B cell (primary cell): ENCODE results near the gene CAPZA1. TPM values are rescaled to one million over a fixed set of nuclear protein-coding genes. Genes with fewer than 3 reads are reported as not detected.

ENCODE experiments used
- ATAC-seq: fragments of 200-7000 bp; cut with Tn5 transposase; one replicate; pipeline ENCODE4 v1.10.0; 2021; ENCODE audit warnings: low read depth, mild to moderate bottlenecking, moderate number of reproducible peaks, moderate library complexity
- CTCF ChIA-PET: fragments of 350-600 bp; sonication (Branson Sonifier 250); formaldehyde crosslinking; loops from one replicate; lab custom pipeline; 2021; ENCODE audit warnings: antibody characterized with exemption, inconsistent platforms; lab: Charles Lee
- POLR2A ChIA-PET: fragments of 350-600 bp; sonication (Branson Sonifier 250); formaldehyde crosslinking; loops from one replicate; lab custom pipeline; 2021; ENCODE audit warnings: antibody characterized with exemption; lab: Charles Lee
- DNase-seq: peaks from one replicate; pipeline ENCODE4 v3.0.0; 2013
- H2AFZ ChIP-seq: 2 replicates; pipeline ENCODE4 v1.6.1; 2012; ENCODE audit warnings: mild to moderate bottlenecking, low read depth, low read length; ENCODE audit not compliant: insufficient read depth, poor library complexity, severe bottlenecking
- H3K27ac ChIP-seq, 2 donors: 1 replicate in 1 of 2; 2 replicates in 1 of 2; pipeline ENCODE4 v1.5.1; 2012 to 2013; ENCODE audit warnings: low read length in 2 of 2, mild to moderate bottlenecking in 2 of 2, moderate library complexity in 1 of 2
- H3K27me3 ChIP-seq, 4 experiments: fragments of 200-600 bp in 1 of 4; sonication (generic) in 1 of 4; replicated peaks in 1 of 4; 1 replicate in 2 of 4; 2 replicates in 2 of 4; pipeline versions ENCODE4 v1.6.1 to v1.7.0; 2013 to 2016; ENCODE audit warnings: low read length in 3 of 4, mild to moderate bottlenecking in 2 of 4, mixed read lengths in 1 of 4, moderate library complexity in 1 of 4; ENCODE audit not compliant: insufficient read depth in 4 of 4, control insufficient read depth in 3 of 4; ENCODE audit errors: control extremely low read depth in 1 of 4
- H3K36me3 ChIP-seq, 2 experiments: replicated peaks in 1 of 2; 1 replicate in 1 of 2; 2 replicates in 1 of 2; pipeline versions ENCODE4 v1.6.1 to v1.7.1; 2013; ENCODE audit warnings: low read length in 1 of 2; ENCODE audit not compliant: insufficient read depth in 2 of 2, control insufficient read depth in 1 of 2; ENCODE audit errors: control extremely low read depth in 1 of 2, extremely low read depth in 1 of 2
- H3K4me1 ChIP-seq, 2 donors: fragments of 200-600 bp in 1 of 2; sonication (generic) in 1 of 2; 1 replicate in 1 of 2; 2 replicates in 1 of 2; pipeline versions ENCODE4 v1.5.1 to v1.6.1; 2013 to 2017; ENCODE audit warnings: low read length in 2 of 2; ENCODE audit not compliant: control insufficient read depth in 2 of 2, insufficient read depth in 2 of 2
- H3K4me2 ChIP-seq: replicated peaks from 2 replicates; pipeline ENCODE3; 2012; ENCODE audit warnings: mild to moderate bottlenecking, low read depth, low read length; ENCODE audit not compliant: poor library complexity, severe bottlenecking
- H3K4me3 ChIP-seq, 5 experiments: fragments of 200-600 bp in 1 of 5; sonication (generic) in 1 of 5; 1 replicate in 3 of 5; 2 replicates in 2 of 5; pipeline versions ENCODE4 v1.5.1 to v1.7.0; 2011 to 2016; ENCODE audit warnings: low read length in 4 of 5, mild to moderate bottlenecking in 4 of 5, low read depth in 2 of 5, control low read depth in 1 of 5, moderate library complexity in 1 of 5; ENCODE audit not compliant: insufficient read depth in 1 of 5; ENCODE audit errors: control extremely low read depth in 1 of 5, extremely low read depth in 1 of 5
- H3K79me2 ChIP-seq: fragments of 200-600 bp; sonication (generic); one replicate; pipeline ENCODE4 v1.6.0; 2016; ENCODE audit warnings: low read length; ENCODE audit not compliant: control insufficient read depth, insufficient read depth
- H3K9ac ChIP-seq: fragments of 200-600 bp; sonication (generic); 2 replicates; pipeline ENCODE4 v1.6.1; 2017; ENCODE audit warnings: mild to moderate bottlenecking, low read length, moderate library complexity
- H3K9me3 ChIP-seq, 3 donors: one replicate each; pipeline versions ENCODE4 v1.6.1 to v1.7.1; 2013; ENCODE audit warnings: low read length in 2 of 3; ENCODE audit not compliant: control insufficient read depth in 2 of 3, insufficient read depth in 1 of 3; ENCODE audit errors: control extremely low read depth in 1 of 3
- H4K20me1 ChIP-seq: 2 replicates; pipeline ENCODE4 v1.6.0; 2012; ENCODE audit warnings: mild to moderate bottlenecking, low read length; ENCODE audit not compliant: insufficient read depth, control insufficient read depth, poor library complexity, severe bottlenecking
- H3K27ac Mint-ChIP-seq: one replicate; pipeline ENCODE4 v1.8.0; 2021; ENCODE audit warnings: mixed read lengths
- H3K27me3 Mint-ChIP-seq: one replicate; pipeline ENCODE4 v1.8.0; 2021; ENCODE audit warnings: mixed read lengths
- H3K4me1 Mint-ChIP-seq: one replicate; pipeline ENCODE4 v1.8.0; 2021; ENCODE audit warnings: mixed read lengths
- H3K4me3 Mint-ChIP-seq: one replicate; pipeline ENCODE4 v1.8.0; 2021; ENCODE audit warnings: mixed read lengths
- H3K9me3 Mint-ChIP-seq: one replicate; pipeline ENCODE4 v1.8.0; 2022; ENCODE audit warnings: mixed read lengths; ENCODE audit not compliant: insufficient read depth
- CTCF ChIP-seq: fragments of 200-600 bp; IDR thresholded peaks from one replicate; pipeline ENCODE4 v1.8.0; 2022; ENCODE audit warnings: antibody characterized with exemption, mild to moderate bottlenecking
- EZH2 ChIP-seq: IDR thresholded peaks from 2 replicates; pipeline ENCODE4 v1.6.1; 2012; ENCODE audit warnings: borderline replicate concordance, low read depth, mild to moderate bottlenecking, moderate library complexity, low read length; ENCODE audit not compliant: insufficient read depth, poor library complexity, severe bottlenecking
- WGBS: methylation state at CpG from one replicate; pipeline ENCODE4 v1.1.5; 2013; ENCODE audit warnings: missing lambda C conversion rate; ENCODE audit not compliant: insufficient coverage; 5-methylcytosine and 5-hydroxymethylcytosine counted together
- intact Hi-C: fragments of 100-400 bp; cut with micrococcal nuclease; formaldehyde crosslinking; loops from one replicate; pipeline ENCODE4 v1.10.0; 2022
- polyA plus RNA-seq: library from polyadenylated mRNA; depleted of rRNA; stranded (reverse); fragments of >200 nt; gene quantifications from 2 replicates; pipeline ENCODE4 v1.2.3, GENCODE V29; 2012
- total RNA-seq, 2 donors: library from RNA; stranded (reverse); fragments of 120-200 nt in 1 of 2; gene quantifications; 1 replicate in 1 of 2; 2 replicates in 1 of 2; pipeline versions ENCODE4 v1.2.3 to v1.2.4, GENCODE V29; 2013 to 2022

The CAPZA1 gene
- total and polyA plus RNA-seq, 2 donors (not counting 1 experiment from before 2014, with no cell fraction given): 52.2 to 172 TPM

- no peak overlapping the region for H2AFZ ChIP-seq
- peak overlapping the region in 1 of 5 experiments; percentile 74 for H3K4me3 ChIP-seq
- no peaks in the 10 kb centered on the region for H3K9me3 ChIP-seq
- peak overlapping the region; percentile 88 for H3K4me3 Mint-ChIP-seq
- H3K36me3 ChIP-seq: no peaks in the 10 kb centered on the region
- 81% methylated on average over 4 of the region's 6 CpGs for WGBS
- intact Hi-C loops: no loop called here
- peak overlapping the region; percentile 92 for H3K4me2 ChIP-seq
- H3K27me3 ChIP-seq: no peaks in the 10 kb centered on the region
- H3K27me3 Mint-ChIP-seq: no peaks in the 10 kb centered on the region
- no peak overlapping the region for H3K9ac ChIP-seq
- TF ChIP-seq EZH2 (no peak), CTCF (no peak)
- ChIA-PET POLR2A (interaction anchor here (0.6 kb wide), 1 partner anchor 62 kb away, joined by 4 read pairs; no protein-coding TSS in a partner anchor), CTCF (interaction anchor here (0.8 to 6.6 kb wide), 19 partner anchors 8 to 351 kb away, joined by 3 to 122 read pairs (median 9); partner anchors contain the start of genes CAPZA1, MOV10, PPM1J and ST7L)
- H3K27ac ChIP-seq: no peak overlapping the region
- no peaks in the 10 kb centered on the region for H3K79me2 ChIP-seq
- H3K9me3 Mint-ChIP-seq: no peaks in the 10 kb centered on the region
- H3K27ac Mint-ChIP-seq: peak overlapping the region; percentile 72
- peaks cover 30 to 37% of the 10 kb centered on the region in 2 donors for H3K4me1 ChIP-seq
- no peak for ATAC-seq
- DNase-seq: peak; percentile 15
- H4K20me1 ChIP-seq: no peaks in the 10 kb centered on the region
- H3K4me1 Mint-ChIP-seq: peaks cover 41% of the 10 kb centered on the region
Measured at GRCh38 chr1:112708002-112708448, 88.4 kb downstream of the CAPZA1 start.

- no peaks in the 10 kb centered on the region for H3K9me3 ChIP-seq
- POLR2A ChIA-PET: interaction anchor here (0.6 kb wide), 1 partner anchor 62 kb away, joined by 4 read pairs; no protein-coding TSS in a partner anchor
- H4K20me1 ChIP-seq: no peaks in the 10 kb centered on the region
- no peak overlapping the region for H3K4me2 ChIP-seq
- intact Hi-C loops: no loop called here
- no CpG with 5 or more reads among the region's 3 CpGs for WGBS
- H3K9ac ChIP-seq: no peak overlapping the region
- H3K4me3 ChIP-seq: no peak overlapping the region
- TF ChIP-seq CTCF (no peak), EZH2 (no peak)
- peaks cover 30 to 38% of the 10 kb centered on the region in 2 donors for H3K4me1 ChIP-seq
- H2AFZ ChIP-seq: no peak overlapping the region
- no peaks in the 10 kb centered on the region for H3K36me3 ChIP-seq
- H3K27ac Mint-ChIP-seq: no peak overlapping the region
- H3K4me1 Mint-ChIP-seq: peaks cover 39% of the 10 kb centered on the region
- no peaks in the 10 kb centered on the region for H3K27me3 Mint-ChIP-seq
- no peak for ATAC-seq
- peak overlapping the region; percentile 88 for H3K4me3 Mint-ChIP-seq
- H3K9me3 Mint-ChIP-seq: no peaks in the 10 kb centered on the region
- no peak for DNase-seq
- CTCF ChIA-PET: interaction anchor here (1.2 to 6.6 kb wide), 18 partner anchors 8 to 338 kb away, joined by 3 to 122 read pairs (median 9); partner anchors contain the start of genes CAPZA1, MOV10, PPM1J and ST7L
- H3K79me2 ChIP-seq: no peaks in the 10 kb centered on the region
- no peak overlapping the region for H3K27ac ChIP-seq
- H3K27me3 ChIP-seq: no peaks in the 10 kb centered on the region
Measured at GRCh38 chr1:112708489-112708888, 88.9 kb downstream of the CAPZA1 start.
